SK-N-SH (cell line): ENCODE measurements around the gene TMEM52B. TPM values are rescaled to one million over a fixed set of nuclear protein-coding genes. Genes with fewer than 3 reads are reported as not detected.

Experiments
- CTCF ChIA-PET: fragments of 300-600, 350-600 bp; formaldehyde crosslinking; extraction: SDS; loops from one replicate; lab custom pipeline; 2021; lab: Yijun Ruan, JAX
- POLR2A ChIA-PET: fragments of 350-600 bp; sonication (Branson Sonifier 250); formaldehyde crosslinking; extraction: SDS; loops from one replicate; lab custom pipeline; 2020; ENCODE audit warnings: antibody characterized with exemption, inconsistent platforms; lab: Yijun Ruan, JAX
- DNase-seq: peaks from one replicate; pipeline ENCODE4 v3.0.0; 2012
- H2AFZ ChIP-seq: fragments of 200-600 bp; sonication (generic); 2 replicates; pipeline ENCODE4 v1.8.1; 2016; ENCODE audit warnings: antibody characterized with exemption, mild to moderate bottlenecking, low read depth
- H3F3A ChIP-seq: fragments of 200-600 bp; sonication (generic); replicated peaks from 2 replicates; pipeline ENCODE3; 2016; ENCODE audit warnings: antibody characterized with exemption, mild to moderate bottlenecking; ENCODE audit not compliant: insufficient read depth
- H3K27ac ChIP-seq, 2 experiments: fragments of 200-500 bp in 1 of 2; fragments of 200-600 bp in 1 of 2; sonication (Bioruptor generic) in 1 of 2; sonication (generic), shearing (Covaris generic) in 1 of 2; 2 replicates each; pipeline versions ENCODE4 v1.5.1 to v1.6.1; 2014 to 2016; ENCODE audit warnings: low read depth in 2 of 2, inconsistent platforms in 1 of 2, low read length in 1 of 2, mild to moderate bottlenecking in 1 of 2, mixed read lengths in 1 of 2
- H3K27me3 ChIP-seq: fragments of 200-600 bp; sonication (generic), shearing (Covaris generic); 2 replicates; pipeline ENCODE4 v1.6.1; 2016; ENCODE audit warnings: mixed run types; ENCODE audit not compliant: insufficient read depth
- H3K36me3 ChIP-seq, 2 experiments: fragments of 200-500 bp in 1 of 2; fragments of 200-600 bp in 1 of 2; sonication (Bioruptor generic) in 1 of 2; sonication (generic) in 1 of 2; replicated peaks in 1 of 2; 2 replicates each; pipeline versions ENCODE3 to v1.5.1; 2014 to 2016; ENCODE audit warnings: low read length in 1 of 2, mild to moderate bottlenecking in 1 of 2; ENCODE audit not compliant: insufficient read depth in 2 of 2, control insufficient read depth in 1 of 2
- H3K4me1 ChIP-seq, 2 experiments: fragments of 200-500 bp in 1 of 2; fragments of 200-600 bp in 1 of 2; sonication (Bioruptor generic) in 1 of 2; sonication (generic), shearing (Covaris generic) in 1 of 2; 2 replicates each; pipeline versions ENCODE4 v1.5.1 to v1.6.1; 2014 to 2016; ENCODE audit warnings: low read depth in 1 of 2, low read length in 1 of 2, mixed run types in 1 of 2; ENCODE audit not compliant: insufficient read depth in 2 of 2, control insufficient read depth in 1 of 2
- H3K4me2 ChIP-seq: fragments of 200-600 bp; sonication (generic), shearing (Covaris generic); 2 replicates; pipeline ENCODE4 v1.6.1; 2017; ENCODE audit warnings: mixed run types
- H3K4me3 ChIP-seq, 2 experiments: fragments of 200-500 bp in 1 of 2; fragments of 200-600 bp in 1 of 2; sonication (Bioruptor generic) in 1 of 2; sonication (generic), shearing (Covaris generic) in 1 of 2; 2 replicates each; pipeline versions ENCODE4 v1.5.1 to v1.8.1; 2014 to 2016; ENCODE audit warnings: low read depth in 2 of 2, inconsistent platforms in 1 of 2, low read length in 1 of 2, mild to moderate bottlenecking in 1 of 2, mixed read lengths in 1 of 2, moderate library complexity in 1 of 2
- H3K79me2 ChIP-seq: fragments of 200-600 bp; sonication (generic); 2 replicates; pipeline ENCODE4 v1.8.1; 2017; ENCODE audit warnings: mild to moderate bottlenecking; ENCODE audit not compliant: insufficient read depth
- H3K9ac ChIP-seq: fragments of 200-600 bp; sonication (generic); 2 replicates; pipeline ENCODE4 v1.6.1; 2017; ENCODE audit warnings: mixed run types
- H3K9me2 ChIP-seq: fragments of 200-600 bp; sonication (generic); 2 replicates; pipeline ENCODE4 v1.6.1; 2017; ENCODE audit warnings: mixed run types
- H3K9me3 ChIP-seq: fragments of 200-600 bp; sonication (generic); 2 replicates; pipeline ENCODE4 v1.6.1; 2017; ENCODE audit warnings: mixed run types, mild to moderate bottlenecking, moderate library complexity
- H4K20me1 ChIP-seq: fragments of 200-600 bp; sonication (generic); 2 replicates; pipeline ENCODE4 v1.6.1; 2017; ENCODE audit warnings: mild to moderate bottlenecking, mixed run types; ENCODE audit not compliant: insufficient read depth
- CTCF ChIP-seq: fragments of 200-600 bp; sonication (generic); IDR thresholded peaks from 2 replicates; pipeline ENCODE4 v1.6.1; 2017; ENCODE audit warnings: antibody characterized with exemption, mild to moderate bottlenecking, moderate library complexity
- EP300 ChIP-seq, 2 experiments: IDR thresholded peaks; 2 replicates each; pipeline versions ENCODE4 v1.4.0 to v1.6.1; 2012; ENCODE audit warnings: borderline replicate concordance in 1 of 2, low read depth in 1 of 2, low read length in 1 of 2
- FOSL2 ChIP-seq: IDR thresholded peaks from 2 replicates; pipeline ENCODE4 v1.4.0; 2012; ENCODE audit warnings: low read depth, mild to moderate bottlenecking, moderate library complexity, borderline replicate concordance
- FOXM1 ChIP-seq: IDR thresholded peaks from 2 replicates; pipeline ENCODE4 v1.4.0; 2012; ENCODE audit warnings: low read depth, mild to moderate bottlenecking
- GATA2 ChIP-seq: sonication (generic); formaldehyde crosslinking; IDR thresholded peaks from 2 replicates; pipeline ENCODE4 v1.5.0; 2020; ENCODE audit warnings: mild to moderate bottlenecking, missing genetic modification reagents
- IRF3 ChIP-seq: fragments of 150-350 bp; IDR thresholded peaks from 2 replicates; pipeline ENCODE4 v1.6.1; 2016; ENCODE audit warnings: mild to moderate bottlenecking, low read depth, low read length
- MEF2A ChIP-seq: IDR thresholded peaks from 2 replicates; pipeline ENCODE4 v1.4.0; 2012; ENCODE audit warnings: low read depth, borderline replicate concordance
- NRF1 ChIP-seq: IDR thresholded peaks from 2 replicates; pipeline ENCODE4 v1.6.1; 2012; ENCODE audit warnings: low read depth, mild to moderate bottlenecking, low read length
- RAD21 ChIP-seq: IDR thresholded peaks from 2 replicates; pipeline ENCODE4 v1.6.1; 2012; ENCODE audit warnings: mild to moderate bottlenecking, low read length
- RCOR1 ChIP-seq: fragments of 150-350 bp; IDR thresholded peaks from 2 replicates; pipeline ENCODE4 v1.6.1; 2017; ENCODE audit warnings: antibody characterized with exemption, low read length
- REST ChIP-seq: IDR thresholded peaks from 2 replicates; pipeline ENCODE4 v1.6.1; 2012; ENCODE audit warnings: mild to moderate bottlenecking, low read depth, low read length, moderate library complexity
- RFX5 ChIP-seq: IDR thresholded peaks from 2 replicates; pipeline ENCODE4 v1.6.1; 2012; ENCODE audit warnings: mild to moderate bottlenecking, improper control_type of control experiment, low read length
- RXRA ChIP-seq: IDR thresholded peaks from 2 replicates; pipeline ENCODE4 v1.4.0; 2012; ENCODE audit warnings: low read depth, mild to moderate bottlenecking, borderline replicate concordance
- SIN3A ChIP-seq: IDR thresholded peaks from 2 replicates; pipeline ENCODE4 v1.6.1; 2012; ENCODE audit warnings: low read depth, mild to moderate bottlenecking, low read length, moderate library complexity, borderline replicate concordance
- SMC3 ChIP-seq: IDR thresholded peaks from 2 replicates; pipeline ENCODE4 v1.6.1; 2012; ENCODE audit warnings: low read depth, low read length, improper control_type of control experiment
- YY1 ChIP-seq: IDR thresholded peaks from 2 replicates; pipeline ENCODE4 v1.4.0; 2012; ENCODE audit warnings: low read depth, mild to moderate bottlenecking
- ZBTB33 ChIP-seq: IDR thresholded peaks from 2 replicates; pipeline ENCODE4 v1.4.0; 2012; ENCODE audit warnings: low read depth, borderline replicate concordance
- WGBS: methylation state at CpG from one replicate; pipeline ENCODE4 v1.1.6; 2017; ENCODE audit warnings: low lambda C conversion rate; 5-methylcytosine and 5-hydroxymethylcytosine counted together
- polyA plus RNA-seq, 3 experiments: library from polyadenylated mRNA; depleted of rRNA; stranded (reverse); fragments of >200 nt; gene quantifications; 2 replicates each; pipeline ENCODE4 v1.2.3, GENCODE V29; 2012

TMEM52B gene
- polyA plus RNA-seq, 1 of the 3 experiments (the other 2 are of a cell fraction): not detected

GRCh38 chr12:10235761-10236631 lies 57.2 kb downstream of the TMEM52B start:
- no peak overlapping the region for H3K4me2 ChIP-seq
- H3K27ac ChIP-seq: no peak overlapping the region
- no peaks in the 10 kb centered on the region; the same call in 1 of the 2 replicates for H3K27me3 ChIP-seq
- peak; percentile 58 for DNase-seq
- peaks cover 0 to under 1% of the 10 kb centered on the region in 2 experiments; a peak in 1 of 4 replicates for H3K4me1 ChIP-seq
- 1% methylated on average over 4 of the region's 4 CpGs for WGBS
- no peaks in the 10 kb centered on the region for H3K79me2 ChIP-seq
- peak; percentile 79 for TF ChIP-seq SMC3
- TF ChIP-seq CTCF: peak; percentile 88
- TF ChIP-seq RAD21: peak; percentile 88
- no peak for TF ChIP-seq SIN3A
- no peaks in the 10 kb centered on the region for H3K9me3 ChIP-seq
- no peak overlapping the region for H2AFZ ChIP-seq
- no peaks in the 10 kb centered on the region for H3K36me3 ChIP-seq
- POLR2A ChIA-PET: no interaction called here
- no peak overlapping the region for H3K9ac ChIP-seq
- CTCF ChIA-PET: interaction anchor here (0.6 to 3.4 kb wide), 42 partner anchors 8 to 1251 kb away, joined by 3 to 55 read pairs (median 4); partner anchors contain the start of gene GABARAPL1
- no peaks in the 10 kb centered on the region for H3F3A ChIP-seq
- no peak overlapping the region for H3K4me3 ChIP-seq
- H3K9me2 ChIP-seq: no peaks in the 10 kb centered on the region
- H4K20me1 ChIP-seq: no peaks in the 10 kb centered on the region

- ChIA-PET POLR2A (no interaction called here), CTCF (interaction anchor here (0.9 to 3.4 kb wide), 23 partner anchors 8 to 1250 kb away, joined by 3 to 55 read pairs (median 6); no protein-coding TSS in a partner anchor)
- H3K27me3 ChIP-seq: no peaks in the 10 kb centered on the region; the same call in 1 of the 2 replicates
- H3K36me3 ChIP-seq: no peaks in the 10 kb centered on the region
- 6% methylated on average over 1 of the region's 1 CpG for WGBS
- no peak overlapping the region for H2AFZ ChIP-seq
- no peaks in the 10 kb centered on the region for H3K9me2 ChIP-seq
- no peak for DNase-seq
- H3K27ac ChIP-seq: no peak overlapping the region
- no peak overlapping the region for H3K4me2 ChIP-seq
- H3K9ac ChIP-seq: no peak overlapping the region
- no peak overlapping the region for H3K4me3 ChIP-seq
- H3K4me1 ChIP-seq: peaks cover 0 to 4% of the 10 kb centered on the region in 2 experiments; a peak in 1 of 4 replicates
- no peaks in the 10 kb centered on the region for H3K79me2 ChIP-seq
- no peaks in the 10 kb centered on the region for H4K20me1 ChIP-seq
- no peaks in the 10 kb centered on the region for H3F3A ChIP-seq
- no peaks in the 10 kb centered on the region for H3K9me3 ChIP-seq
- TF ChIP-seq FOXM1 (no peak), MEF2A (no peak), IRF3 (no peak), SIN3A (no peak), RFX5 (no peak), EP300 (IDR thresholded peaks at IDR 0.05; ENCODE audit: borderline replicate concordance in 1 of 2, low read depth in 1 of 2, low read length in 1 of 2) (no peak), ZBTB33 (no peak), GATA2 (CRISPR knock-in tag) (no peak), NRF1 (no peak), RCOR1 (no peak), REST (no peak), YY1 (no peak), FOSL2 (no peak), RXRA (no peak)
Observed at GRCh38 chr12:10236720-10237119, 57.9 kb downstream of the TMEM52B start.
